ENCODE measurements around the gene TTC32.

DNA sequence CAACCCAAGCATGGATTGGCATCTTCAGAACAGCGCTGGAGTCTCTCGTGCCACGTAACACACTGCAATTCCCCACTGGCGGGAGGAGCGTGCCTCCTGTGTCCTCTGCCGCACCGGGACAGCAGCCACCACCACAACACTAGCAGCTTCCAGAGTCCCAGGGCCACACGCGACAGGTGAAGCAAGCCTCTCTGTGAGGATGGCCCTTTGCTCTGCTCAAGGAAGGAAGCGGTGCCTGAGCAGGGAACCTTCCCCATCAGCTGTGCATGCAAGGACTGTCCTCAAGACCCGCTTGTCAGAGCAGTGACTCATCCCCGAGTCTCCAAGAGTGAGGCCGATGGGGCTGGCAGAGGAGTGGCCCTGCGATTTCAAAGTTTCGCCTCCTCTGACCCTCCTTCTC lies 44.0 kb downstream of the TTC32 start:
- TF ChIP-seq, protein P1, sequence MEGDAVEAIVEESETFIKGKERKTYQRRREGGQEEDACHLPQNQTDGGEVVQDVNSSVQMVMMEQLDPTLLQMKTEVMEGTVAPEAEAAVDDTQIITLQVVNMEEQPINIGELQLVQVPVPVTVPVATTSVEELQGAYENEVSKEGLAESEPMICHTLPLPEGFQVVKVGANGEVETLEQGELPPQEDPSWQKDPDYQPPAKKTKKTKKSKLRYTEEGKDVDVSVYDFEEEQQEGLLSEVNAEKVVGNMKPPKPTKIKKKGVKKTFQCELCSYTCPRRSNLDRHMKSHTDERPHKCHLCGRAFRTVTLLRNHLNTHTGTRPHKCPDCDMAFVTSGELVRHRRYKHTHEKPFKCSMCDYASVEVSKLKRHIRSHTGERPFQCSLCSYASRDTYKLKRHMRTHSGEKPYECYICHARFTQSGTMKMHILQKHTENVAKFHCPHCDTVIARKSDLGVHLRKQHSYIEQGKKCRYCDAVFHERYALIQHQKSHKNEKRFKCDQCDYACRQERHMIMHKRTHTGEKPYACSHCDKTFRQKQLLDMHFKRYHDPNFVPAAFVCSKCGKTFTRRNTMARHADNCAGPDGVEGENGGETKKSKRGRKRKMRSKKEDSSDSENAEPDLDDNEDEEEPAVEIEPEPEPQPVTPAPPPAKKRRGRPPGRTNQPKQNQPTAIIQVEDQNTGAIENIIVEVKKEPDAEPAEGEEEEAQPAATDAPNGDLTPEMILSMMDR (IDR thresholded peaks at IDR 0.05), result no peak
- TF ChIP-seq POLR2A (IDR thresholded peaks at IDR 0.05), result no peak

Data from lower leg skin (tissue), 3 donors.